Osteoblast (primary cell): Measurements from ENCODE around the gene PNLIPRP3. TPM values are rescaled to one million over a fixed set of nuclear protein-coding genes. Genes with fewer than 3 reads are reported as not detected.

ENCODE experiments used
- DNase-seq: peaks from one replicate; pipeline ENCODE4 v3.0.0; 2011; ENCODE audit warnings: low spot score, mixed read lengths; ENCODE audit not compliant: insufficient read length; ENCODE audit errors: missing footprints
- H2AFZ ChIP-seq: 2 replicates; pipeline ENCODE4 v1.6.0; 2011; ENCODE audit warnings: mild to moderate bottlenecking, low read length
- H3K27ac ChIP-seq: 2 replicates; pipeline ENCODE4 v1.5.1; 2011; ENCODE audit warnings: mild to moderate bottlenecking, low read depth, low read length, moderate library complexity
- H3K27me3 ChIP-seq: 2 replicates; pipeline ENCODE4 v1.6.0; 2012; ENCODE audit warnings: mild to moderate bottlenecking, control low read depth, inconsistent platforms, low read length, moderate library complexity; ENCODE audit not compliant: insufficient read depth
- H3K36me3 ChIP-seq: 2 replicates; pipeline ENCODE4 v1.5.1; 2011; ENCODE audit warnings: mild to moderate bottlenecking, low read length, control low read depth, moderate library complexity; ENCODE audit not compliant: insufficient read depth
- H3K4me1 ChIP-seq: 2 replicates; pipeline ENCODE4 v1.5.1; 2011; ENCODE audit warnings: mild to moderate bottlenecking, low read length, control low read depth, moderate library complexity; ENCODE audit not compliant: insufficient read depth
- H3K4me2 ChIP-seq: 2 replicates; pipeline ENCODE4 v1.6.0; 2011; ENCODE audit warnings: mild to moderate bottlenecking, low read length; ENCODE audit not compliant: insufficient read depth
- H3K4me3 ChIP-seq: fragments of 200-600 bp; sonication (generic); 3 replicates; pipeline ENCODE4 v1.5.1; 2012; ENCODE audit warnings: mild to moderate bottlenecking, low read length, inconsistent platforms; ENCODE audit not compliant: insufficient read depth
- H3K79me2 ChIP-seq: 2 replicates; pipeline ENCODE4 v1.6.0; 2012; ENCODE audit warnings: mild to moderate bottlenecking, low read length, control low read depth, inconsistent platforms; ENCODE audit not compliant: insufficient read depth
- H3K9me3 ChIP-seq: 2 replicates; pipeline ENCODE4 v1.5.1; 2011; ENCODE audit warnings: low read depth, low read length, control low read depth
- H4K20me1 ChIP-seq: 2 replicates; pipeline ENCODE4 v1.6.0; 2012; ENCODE audit warnings: mild to moderate bottlenecking, low read length, control low read depth; ENCODE audit not compliant: insufficient read depth
- total RNA-seq: library from RNA; depleted of rRNA; stranded (reverse); fragments of >200 nt; gene quantifications from 2 replicates; pipeline ENCODE4 v1.2.3, GENCODE V29; 2012
- TF ChIP-seq, protein P1 (sequence below): IDR thresholded peaks from 2 replicates; pipeline ENCODE4 v1.5.1; 2011; ENCODE audit warnings: mild to moderate bottlenecking, low read depth, low read length, moderate library complexity; ENCODE audit errors: extremely low read depth

PNLIPRP3 gene
- total RNA-seq, 1 donor: 0.72 TPM

DNA sequence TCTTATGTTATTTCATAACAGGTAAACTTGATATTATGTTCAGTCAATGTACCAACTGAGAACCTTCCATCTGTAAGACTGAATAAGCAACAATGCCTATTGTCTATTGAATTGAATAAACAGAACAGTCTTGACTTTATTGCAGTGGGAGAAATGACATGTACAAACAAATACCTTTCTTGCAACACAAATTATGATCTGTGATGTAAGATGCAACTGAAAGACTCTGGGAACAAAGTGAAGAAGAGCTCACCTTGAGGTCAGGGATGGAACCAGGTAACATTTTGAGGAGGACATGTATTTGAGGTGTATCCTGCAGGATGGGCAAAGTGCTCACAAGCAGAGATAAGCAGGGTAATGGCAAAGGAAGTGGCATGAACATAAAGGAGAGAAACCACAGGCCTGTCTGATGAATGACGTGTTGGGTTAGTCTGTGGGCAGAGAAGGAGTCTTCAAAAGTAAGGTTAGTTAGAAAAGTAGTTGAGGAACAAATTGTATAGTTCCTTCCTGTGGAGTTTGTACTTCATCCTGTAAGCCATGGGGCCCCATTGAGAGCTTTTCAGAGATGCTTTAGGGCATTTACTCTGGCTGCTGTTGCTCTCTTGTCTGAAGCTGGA, 9.5 kb downstream of the PNLIPRP3 start:
- H3K36me3 ChIP-seq: no peaks in the 10 kb centered on the region

DNA sequence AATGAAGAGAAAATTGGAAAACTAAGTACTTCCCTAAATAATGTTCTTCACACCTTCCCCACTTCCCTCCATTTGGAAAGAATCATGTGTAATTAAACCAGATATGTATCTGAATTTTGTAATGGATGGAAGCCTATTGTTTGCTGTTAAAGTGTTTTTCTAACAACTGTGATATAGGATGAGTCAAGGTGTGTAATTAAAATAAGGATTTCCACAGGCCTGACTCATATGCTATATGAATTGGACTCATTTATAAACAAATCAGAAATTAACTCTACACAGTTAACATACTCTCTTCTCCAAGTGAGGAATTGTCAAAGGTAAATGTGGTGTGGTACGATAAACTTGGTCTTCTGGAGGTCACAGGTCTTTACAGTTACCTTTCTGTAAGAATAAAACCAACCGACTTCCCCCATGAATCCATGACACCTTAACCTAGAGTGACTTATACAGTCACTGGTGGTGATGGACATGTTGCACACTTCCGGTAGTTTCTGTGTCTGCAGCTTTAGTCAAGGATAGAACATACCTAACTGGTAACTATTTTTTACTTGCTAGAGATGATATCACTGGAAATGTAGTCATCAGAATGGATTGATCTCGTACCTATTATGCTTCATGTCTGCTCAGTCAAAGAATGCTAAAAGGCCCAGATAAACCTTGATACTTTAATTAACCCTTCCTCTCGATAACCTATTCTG, 12.8 kb downstream of the PNLIPRP3 start:
- no peak overlapping the region for H3K4me2 ChIP-seq
- H3K36me3 ChIP-seq: no peaks in the 10 kb centered on the region
- H2AFZ ChIP-seq: no peak overlapping the region
- no peaks in the 10 kb centered on the region for H3K9me3 ChIP-seq
- TF ChIP-seq, protein P1, sequence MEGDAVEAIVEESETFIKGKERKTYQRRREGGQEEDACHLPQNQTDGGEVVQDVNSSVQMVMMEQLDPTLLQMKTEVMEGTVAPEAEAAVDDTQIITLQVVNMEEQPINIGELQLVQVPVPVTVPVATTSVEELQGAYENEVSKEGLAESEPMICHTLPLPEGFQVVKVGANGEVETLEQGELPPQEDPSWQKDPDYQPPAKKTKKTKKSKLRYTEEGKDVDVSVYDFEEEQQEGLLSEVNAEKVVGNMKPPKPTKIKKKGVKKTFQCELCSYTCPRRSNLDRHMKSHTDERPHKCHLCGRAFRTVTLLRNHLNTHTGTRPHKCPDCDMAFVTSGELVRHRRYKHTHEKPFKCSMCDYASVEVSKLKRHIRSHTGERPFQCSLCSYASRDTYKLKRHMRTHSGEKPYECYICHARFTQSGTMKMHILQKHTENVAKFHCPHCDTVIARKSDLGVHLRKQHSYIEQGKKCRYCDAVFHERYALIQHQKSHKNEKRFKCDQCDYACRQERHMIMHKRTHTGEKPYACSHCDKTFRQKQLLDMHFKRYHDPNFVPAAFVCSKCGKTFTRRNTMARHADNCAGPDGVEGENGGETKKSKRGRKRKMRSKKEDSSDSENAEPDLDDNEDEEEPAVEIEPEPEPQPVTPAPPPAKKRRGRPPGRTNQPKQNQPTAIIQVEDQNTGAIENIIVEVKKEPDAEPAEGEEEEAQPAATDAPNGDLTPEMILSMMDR: no peak
- no peaks in the 10 kb centered on the region for H3K27me3 ChIP-seq
- H3K4me1 ChIP-seq: no peaks in the 10 kb centered on the region
- H4K20me1 ChIP-seq: no peaks in the 10 kb centered on the region
- H3K27ac ChIP-seq: no peak overlapping the region
- H3K79me2 ChIP-seq: no peaks in the 10 kb centered on the region
- no peak overlapping the region for H3K4me3 ChIP-seq
- no peak for DNase-seq

More for the DNA sequence above, 9.5 kb downstream of the PNLIPRP3 start:
- no peaks in the 10 kb centered on the region for H3K79me2 ChIP-seq
- no peak overlapping the region for H3K27ac ChIP-seq
- no peaks in the 10 kb centered on the region for H3K27me3 ChIP-seq
- H2AFZ ChIP-seq: no peak overlapping the region
- no peak overlapping the region for H3K4me2 ChIP-seq
- DNase-seq: no peak
- TF ChIP-seq, protein P1: no peak
- no peaks in the 10 kb centered on the region for H4K20me1 ChIP-seq
- H3K4me1 ChIP-seq: no peaks in the 10 kb centered on the region
- H3K4me3 ChIP-seq: no peak overlapping the region
- no peaks in the 10 kb centered on the region for H3K9me3 ChIP-seq

DNA sequence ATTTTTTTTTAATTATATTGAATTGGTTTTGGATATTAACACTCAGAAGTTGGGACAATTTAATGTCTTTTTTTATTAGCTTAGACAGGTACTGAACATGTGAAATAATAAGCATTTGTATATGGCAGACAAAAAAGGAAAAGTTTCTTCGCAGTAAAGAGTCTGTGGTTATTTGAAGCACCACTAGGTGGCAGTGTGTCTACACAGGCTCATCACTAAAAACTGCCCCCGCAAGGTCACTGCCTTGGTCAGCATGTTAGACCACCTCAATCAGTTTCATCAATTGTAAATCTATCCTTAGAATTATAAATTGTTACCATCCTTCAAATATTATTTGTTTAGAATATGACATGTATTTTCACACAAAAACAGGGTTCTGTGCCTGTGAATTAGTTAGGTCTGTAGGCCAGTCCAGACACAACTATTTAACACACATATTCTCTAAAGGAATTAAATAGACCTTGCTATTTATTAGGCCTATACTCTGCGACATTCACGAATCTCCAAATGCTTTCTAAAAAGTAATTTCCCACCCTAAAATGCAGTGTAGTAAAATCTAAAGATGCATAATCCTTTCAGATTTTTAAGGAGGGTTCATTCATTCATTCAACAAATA, 17.0 kb downstream of the PNLIPRP3 start:
- no peak for DNase-seq
- Histone ChIP-seq H3K79me2 (no peaks in the 10 kb centered on the region), H3K4me3 (no peak overlapping the region), H4K20me1 (no peaks in the 10 kb centered on the region), H3K4me2 (no peak overlapping the region), H3K4me1 (no peaks in the 10 kb centered on the region), H3K36me3 (no peaks in the 10 kb centered on the region), H2AFZ (no peak overlapping the region), H3K27ac (no peak overlapping the region), H3K27me3 (no peaks in the 10 kb centered on the region), H3K9me3 (no peaks in the 10 kb centered on the region)
- TF ChIP-seq, protein P1: peak; percentile 83

DNA sequence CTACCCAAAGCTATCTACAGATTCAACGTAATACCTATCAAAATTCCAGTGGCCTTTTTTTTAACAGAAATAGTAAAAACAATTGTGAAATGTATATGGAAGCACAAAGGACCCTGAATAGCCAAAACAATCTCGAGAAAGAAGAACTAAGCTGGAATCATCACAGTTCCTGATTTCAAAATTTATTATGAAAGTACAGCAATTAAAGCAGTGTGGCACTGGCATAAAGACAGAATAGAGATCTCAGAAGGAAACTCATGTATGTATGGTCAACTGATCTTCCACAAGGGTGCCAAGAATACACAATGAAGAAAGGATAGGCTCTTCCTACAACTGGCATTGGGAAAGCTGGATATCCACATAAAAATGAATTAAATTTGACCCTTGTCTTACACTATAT, 23.2 kb downstream of the PNLIPRP3 start:
- H3K4me3 ChIP-seq: no peak overlapping the region
- no peaks in the 10 kb centered on the region for H3K27me3 ChIP-seq
- H3K79me2 ChIP-seq: no peaks in the 10 kb centered on the region
- no peak for DNase-seq
- H3K36me3 ChIP-seq: no peaks in the 10 kb centered on the region
- H4K20me1 ChIP-seq: no peaks in the 10 kb centered on the region
- no peak overlapping the region for H2AFZ ChIP-seq
- no peak overlapping the region for H3K27ac ChIP-seq
- no peaks in the 10 kb centered on the region for H3K9me3 ChIP-seq
- no peaks in the 10 kb centered on the region for H3K4me1 ChIP-seq
- no peak overlapping the region for H3K4me2 ChIP-seq
- TF ChIP-seq, protein P1: no peak
